ENCODE data around the gene ATAD1. TPM values are rescaled to one million over a fixed set of nuclear protein-coding genes. Genes with fewer than 3 reads are reported as not detected.

Gene ATAD1
- total RNA-seq, 1 experiment from 2014 or later: 46.7 TPM

- TF ChIP-seq USF1 (CRISPR knock-in tag; IDR thresholded peaks at IDR 0.05) (no peak), RELA (CRISPR knock-in tag; IDR thresholded peaks at IDR 0.05; ENCODE audit: borderline replicate concordance) (no peak), TEAD4 (CRISPR knock-in tag; IDR thresholded peaks at IDR 0.05) (no peak), HMGXB4 (CRISPR knock-in tag; IDR thresholded peaks at IDR 0.05) (no peak), TP53 (CRISPR knock-in tag; IDR thresholded peaks at IDR 0.05) (no peak), CBFB (CRISPR knock-in tag; IDR thresholded peaks at IDR 0.05; ENCODE audit: low read depth) (no peak), MYBL2 (CRISPR knock-in tag; IDR thresholded peaks at IDR 0.05) (no peak), MXD4 (CRISPR knock-in tag; IDR thresholded peaks at IDR 0.05; ENCODE audit: borderline replicate concordance) (no peak), ZNF425 (CRISPR knock-in tag; conservative IDR thresholded peaks at IDR 0.05) (no peak)
Measured at GRCh38 chr10:87707254-87707653, 110.8 kb downstream of the ATAD1 start (continued).

- ChIA-PET CTCF (no interaction called here), POLR2A (no interaction called here)
- Mint-ChIP-seq H3K4me1 (peaks cover 3% of the 10 kb centered on the region; the same call in 1 of the 2 replicates), H3K27ac (no peak overlapping the region), H3K36me3 (no peaks in the 10 kb centered on the region), H3K27me3 (ENCODE audit: low read depth) (no peaks in the 10 kb centered on the region), H3K4me3 (no peak overlapping the region), H3K9me3 (no peaks in the 10 kb centered on the region)
- ATAC-seq (no peak), DNase-seq (ENCODE audit: low spot score) (no peak)
- TF ChIP-seq ZNF671 (CRISPR knock-in tag; IDR thresholded peaks at IDR 0.05) (no peak), RELA (CRISPR knock-in tag; IDR thresholded peaks at IDR 0.05; ENCODE audit: borderline replicate concordance) (no peak), NFATC4 (CRISPR knock-in tag; IDR thresholded peaks at IDR 0.05) (no peak), CREB1 (CRISPR knock-in tag; IDR thresholded peaks at IDR 0.05) (no peak), KAT7 (CRISPR knock-in tag; IDR thresholded peaks at IDR 0.05; ENCODE audit: borderline replicate concordance) (no peak), ATF1 (CRISPR knock-in tag; IDR thresholded peaks at IDR 0.05) (no peak), ARID4B (CRISPR knock-in tag; IDR thresholded peaks at IDR 0.05; ENCODE audit: borderline replicate concordance) (no peak), USF1 (CRISPR knock-in tag; IDR thresholded peaks at IDR 0.05) (no peak), PRRX2 (CRISPR knock-in tag; IDR thresholded peaks at IDR 0.05) (no peak), ATF6 (CRISPR knock-in tag; IDR thresholded peaks at IDR 0.05) (no peak), ZNF232 (CRISPR knock-in tag; IDR thresholded peaks at IDR 0.05) (no peak), STAT6 (CRISPR knock-in tag; conservative IDR thresholded peaks at IDR 0.05; ENCODE audit: low read depth) (no peak), SMAD3 (CRISPR knock-in tag; IDR thresholded peaks at IDR 0.05; ENCODE audit: borderline replicate concordance) (no peak), OVOL2 (CRISPR knock-in tag; IDR thresholded peaks at IDR 0.05; ENCODE audit: borderline replicate concordance) (no peak), HMGA2 (CRISPR knock-in tag; IDR thresholded peaks at IDR 0.05) (no peak), ZNF317 (CRISPR knock-in tag; IDR thresholded peaks at IDR 0.05; ENCODE audit: borderline replicate concordance, low read depth) (no peak)
Measured at GRCh38 chr10:87706731-87707130, 111.3 kb downstream of the ATAD1 start.

Measured in WTC11 (cell line).